GM10266 (cell line): ENCODE data around the gene DKKL1.

Source experiments
- DNase-seq: peaks from one replicate; pipeline ENCODE4 v3.0.0; 2012; ENCODE audit errors: extremely low spot score
- CTCF ChIP-seq: IDR thresholded peaks from 2 replicates; pipeline ENCODE4 v1.5.1; 2012; ENCODE audit warnings: mild to moderate bottlenecking, low read depth; ENCODE audit not compliant: control insufficient read depth, insufficient read depth; ENCODE audit errors: missing control alignments

The DKKL1 gene

GRCh38 chr19:49347835-49348234, 15.8 kb upstream of the DKKL1 start:
- DNase-seq: no peak
- TF ChIP-seq CTCF: no peak

GRCh38 chr19:49348305-49349189, 15.1 kb upstream of the DKKL1 start:
- DNase-seq: no peak
- TF ChIP-seq CTCF: no peak

- TF ChIP-seq CTCF: no peak
- DNase-seq: no peak
These were observed 14.1 kb upstream of the DKKL1 start for GRCh38 chr19:49349567-49349966.

GRCh38 chr19:49355909-49356353, 7.7 kb upstream of the DKKL1 start:
- no peak for TF ChIP-seq CTCF
- DNase-seq: no peak

GRCh38 chr19:49356382-49356781, 7.3 kb upstream of the DKKL1 start:
- DNase-seq: no peak
- TF ChIP-seq CTCF: no peak

GRCh38 chr19:49357186-49357585, 6.5 kb upstream of the DKKL1 start:
- TF ChIP-seq CTCF: no peak
- DNase-seq: no peak
